Stimulated activated CD4-positive, alpha-beta T cell treated with anti-CD3 and anti-CD28 coated beads, Interleukin-12 subunit alpha, Interleukin-12 subunit beta, amount 100 ng/mL, for 24 hours (primary cell): Measurements from ENCODE around the gene CBL.
"Not testable (repeated sequence)": the region's sequence is repeated elsewhere in the genome, so short reads cannot be mapped to it uniquely, and the experiment has no call there.

ENCODE experiments used
- DNase-seq, 2 experiments: peaks; one replicate each; pipeline ENCODE4 v3.0.0-alpha.2; 2020; ENCODE audit warnings: low read depth in 2 of 2

The CBL gene

DNA sequence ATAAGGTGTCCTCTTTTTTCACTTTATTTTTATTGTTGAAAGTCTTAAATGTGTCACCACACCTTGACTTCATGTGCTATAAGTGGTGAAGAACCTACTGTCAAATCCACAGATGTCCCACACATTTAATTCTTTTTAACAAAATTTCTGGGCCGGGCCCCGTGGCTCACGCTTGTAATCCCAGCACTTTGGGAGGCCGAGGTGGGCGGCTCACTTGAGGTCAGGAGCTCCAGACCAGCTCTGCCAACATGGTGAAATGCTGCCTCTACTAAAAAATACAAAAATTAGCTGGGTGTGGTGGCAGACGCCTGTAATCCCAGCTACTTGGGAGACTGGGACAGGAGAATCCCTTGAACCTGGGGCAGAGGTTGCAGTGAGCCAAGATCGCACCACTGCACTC lies 3.0 kb downstream of the CBL start:
- DNase-seq, result no peak

DNA sequence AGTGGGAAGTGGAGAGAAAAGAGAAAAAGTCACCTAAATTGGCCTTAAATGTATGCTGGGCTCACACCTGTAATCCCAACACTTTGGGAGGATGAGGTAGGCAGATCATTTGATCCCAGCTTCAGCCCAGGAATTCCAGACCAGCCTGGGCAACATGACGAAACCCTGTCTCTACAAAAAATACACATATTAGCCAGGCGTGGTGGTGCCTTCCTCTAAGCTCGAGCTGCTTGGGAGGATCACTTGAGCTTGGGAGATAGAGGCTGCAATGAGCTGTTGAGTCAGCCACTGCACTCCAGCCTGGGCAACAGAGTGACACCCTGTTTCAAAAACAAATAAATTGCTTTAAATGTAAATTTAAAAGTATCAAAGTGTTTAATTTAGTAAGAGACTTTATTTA lies 3.9 kb downstream of the CBL start:
- no peak for DNase-seq

DNA sequence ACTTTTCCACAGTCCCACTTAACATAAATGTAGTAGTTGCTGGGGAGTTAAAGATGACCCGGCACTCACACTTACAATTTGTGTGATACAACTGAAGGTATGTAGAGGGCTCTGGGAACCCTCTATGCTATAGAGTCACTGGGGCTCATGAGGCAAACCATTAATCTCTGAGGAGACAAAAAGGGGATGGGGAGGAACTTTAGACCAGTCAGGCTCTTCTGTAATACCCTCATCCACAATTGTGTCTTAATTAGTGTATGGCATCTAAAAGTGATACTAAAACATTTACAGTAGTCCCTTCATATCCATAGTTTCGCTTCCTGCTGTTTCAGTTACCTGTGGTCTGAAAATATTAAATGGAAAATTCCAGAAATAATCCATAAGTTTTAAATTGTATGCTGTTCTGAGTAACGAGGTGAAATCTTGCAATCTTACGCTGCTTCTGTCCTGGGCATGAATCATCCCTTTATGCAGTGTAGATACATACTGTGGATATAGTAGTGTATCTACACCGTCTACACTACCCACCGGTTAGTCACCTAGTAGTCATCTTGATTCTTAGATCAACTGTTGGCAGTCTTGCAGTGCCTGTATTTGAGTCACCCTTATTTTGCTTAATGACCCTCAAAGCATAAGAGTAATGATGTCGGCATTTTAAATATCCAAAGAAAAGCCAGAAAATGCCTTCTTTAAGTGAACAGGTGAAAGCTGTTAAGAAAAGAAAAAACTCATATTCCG lies 12.2 kb downstream of the CBL start:
- DNase-seq, result no peak

DNA sequence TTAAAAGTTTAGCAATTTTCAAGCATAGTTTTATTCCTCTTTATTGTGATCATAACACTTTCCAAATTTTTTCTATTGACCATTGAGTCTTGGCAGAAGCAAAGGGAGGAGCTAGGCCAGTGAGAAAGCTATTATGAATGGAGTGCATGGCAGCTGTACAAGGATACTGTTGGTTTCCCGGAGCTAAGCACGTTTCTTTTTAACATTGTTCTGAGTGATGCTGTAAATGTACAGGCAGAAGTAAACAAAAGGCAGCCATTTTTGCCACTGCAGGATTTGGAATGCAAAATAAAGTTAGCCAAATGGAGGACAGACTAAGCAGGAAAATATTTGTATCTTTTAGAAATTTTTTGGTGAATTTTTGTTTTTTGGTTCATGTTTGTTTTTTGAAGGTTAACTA lies 16.2 kb downstream of the CBL start:
- DNase-seq, result no peak

DNA sequence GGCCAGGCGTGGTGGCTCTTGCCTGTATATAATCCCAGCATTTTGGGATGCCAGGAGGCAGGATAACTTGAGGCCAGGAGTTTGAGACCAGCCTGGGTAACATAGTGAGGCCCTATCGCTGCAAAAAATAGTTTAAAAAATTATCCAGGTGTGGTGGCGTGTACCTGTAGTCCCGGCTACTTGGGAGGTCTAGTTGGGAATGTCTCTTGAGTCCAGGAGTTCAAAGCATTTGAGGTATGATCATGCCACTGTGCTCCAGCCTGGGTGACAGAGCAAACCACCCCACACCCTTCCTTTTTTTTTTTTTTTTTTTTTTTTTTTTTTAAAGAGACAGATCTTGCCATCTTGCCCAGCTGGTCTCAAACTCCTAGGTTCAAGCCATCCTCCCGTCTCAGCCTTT lies 16.8 kb downstream of the CBL start:
- no peak for DNase-seq

DNA sequence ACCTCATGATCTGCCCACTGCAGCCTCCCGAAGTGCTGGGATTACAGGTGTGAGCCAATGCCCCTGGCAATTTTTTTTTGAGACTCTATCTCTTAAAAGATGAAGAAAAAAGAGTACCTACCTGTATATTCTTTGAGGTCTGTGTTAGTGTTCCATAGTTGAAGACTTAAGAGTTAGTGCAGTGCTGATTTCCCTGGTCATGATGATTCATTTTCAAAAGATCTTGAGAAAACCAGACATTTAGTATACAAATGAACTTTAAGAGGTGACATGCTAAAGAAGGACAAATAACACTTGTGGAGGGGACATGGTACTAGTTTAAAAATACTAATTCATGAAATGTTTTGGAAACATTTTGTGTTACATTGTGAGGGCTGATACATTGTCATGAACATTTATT lies 17.7 kb downstream of the CBL start:
- no peak for DNase-seq

DNA sequence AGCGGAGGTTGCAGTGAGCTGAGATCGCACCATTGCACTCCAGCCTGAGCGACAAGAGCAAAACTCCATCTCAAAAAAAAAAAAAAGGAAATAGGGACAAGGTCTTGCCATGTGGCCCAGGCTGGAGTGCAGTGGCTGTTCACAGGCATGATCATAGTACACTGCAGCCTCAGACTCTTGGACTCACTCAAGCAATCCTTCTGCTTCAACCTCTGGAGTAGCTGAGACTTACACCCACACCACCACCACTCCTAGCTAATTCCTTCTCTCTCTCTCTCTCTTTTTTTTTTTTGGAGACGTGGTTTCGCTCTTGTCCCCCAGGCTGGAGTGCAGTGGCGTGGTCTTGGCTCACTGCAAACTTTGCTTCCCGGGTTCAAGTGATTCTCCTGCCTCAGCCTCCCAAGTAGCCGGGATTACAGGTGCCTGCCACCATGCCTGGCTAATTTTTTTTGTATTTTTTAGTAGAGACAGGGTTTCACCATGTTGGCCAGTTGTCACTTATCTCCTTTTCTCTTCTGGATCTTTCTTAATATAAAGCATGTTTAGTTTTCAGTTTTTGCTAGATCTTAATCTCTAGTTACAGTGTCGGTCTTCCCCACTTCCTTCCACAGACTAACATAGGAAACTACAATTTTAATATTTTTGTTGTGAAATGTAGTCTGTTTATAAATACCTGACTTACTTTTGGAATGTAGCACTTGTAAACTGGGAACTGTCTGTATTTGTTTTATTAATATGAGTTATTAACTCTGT lies 22.6 kb downstream of the CBL start:
- not testable (repeated sequence) for DNase-seq

DNA sequence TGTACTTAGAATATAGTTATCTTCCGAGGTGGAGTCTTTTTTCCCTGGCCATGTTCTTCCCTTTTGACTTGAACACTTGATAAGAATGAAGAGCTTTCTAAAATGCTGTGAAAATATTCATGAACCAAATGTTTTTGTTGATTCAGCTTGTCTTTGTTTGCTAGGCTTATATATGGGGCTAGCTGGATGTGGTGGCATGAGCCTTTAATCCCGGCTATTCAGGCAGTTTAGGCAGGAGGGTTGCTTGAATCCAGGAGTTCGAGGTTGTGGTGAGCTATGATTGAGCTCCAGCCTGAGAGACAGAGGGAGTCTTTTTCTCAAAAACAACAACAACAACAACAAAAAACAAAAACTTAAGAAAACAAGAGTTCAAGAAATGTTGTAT lies 23.1 kb downstream of the CBL start:
- no peak for DNase-seq

DNA sequence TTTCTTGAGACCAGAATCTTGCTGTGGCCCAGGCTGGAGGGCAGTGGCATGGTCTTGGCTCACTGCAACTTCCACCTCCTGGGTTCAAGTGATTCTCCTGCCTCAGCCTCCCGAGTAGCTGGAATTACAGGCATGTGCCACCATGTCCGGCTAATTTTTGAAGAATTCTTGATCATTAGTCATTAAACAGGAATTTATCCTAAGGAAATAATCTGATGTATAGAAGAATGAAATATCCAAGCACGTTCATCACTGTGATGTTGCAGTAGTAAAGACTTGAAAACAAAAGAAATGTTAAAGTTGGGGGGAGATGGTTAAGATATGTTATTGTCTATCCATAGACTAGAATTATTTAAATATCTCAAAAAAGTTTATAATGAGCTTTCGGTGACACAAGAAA lies 23.6 kb downstream of the CBL start:
- DNase-seq, result no peak

DNA sequence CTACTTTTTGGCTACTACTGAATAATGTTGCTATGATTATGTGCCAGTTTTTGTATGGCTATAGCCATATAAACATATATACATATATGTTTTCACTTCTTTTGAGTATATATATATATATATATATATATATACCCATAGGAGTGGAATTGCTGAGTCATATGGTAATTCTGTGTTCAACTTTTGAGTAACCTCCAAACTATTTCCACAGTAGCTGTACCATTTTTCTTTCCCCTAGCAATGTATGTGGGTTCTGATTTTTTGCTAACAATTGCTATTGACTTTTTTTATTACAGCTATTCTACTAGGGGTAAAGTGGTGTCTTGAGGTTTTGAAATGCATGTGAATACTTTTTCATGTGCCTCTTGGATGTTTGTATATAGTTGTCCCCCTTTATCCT lies 30.4 kb downstream of the CBL start:
- DNase-seq, result no peak

DNA sequence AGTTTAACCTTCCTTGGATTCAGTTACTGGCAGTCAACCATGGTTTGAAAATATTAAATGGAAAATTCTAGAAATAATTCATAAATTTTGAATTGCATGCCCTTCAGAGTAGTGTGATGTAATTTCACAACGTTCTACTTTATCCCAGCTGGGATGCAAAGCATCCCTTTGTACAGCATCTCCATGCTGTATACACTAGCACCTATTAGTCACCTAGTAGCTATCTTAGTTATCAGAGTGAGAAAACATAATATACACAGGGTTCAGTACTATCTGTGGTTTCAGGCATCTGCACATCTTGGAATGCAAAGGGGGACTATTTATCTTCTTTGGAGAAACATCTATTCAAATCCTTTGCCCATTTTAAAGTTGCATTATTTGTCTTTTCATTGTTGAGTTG lies 30.8 kb downstream of the CBL start:
- DNase-seq, result no peak

DNA sequence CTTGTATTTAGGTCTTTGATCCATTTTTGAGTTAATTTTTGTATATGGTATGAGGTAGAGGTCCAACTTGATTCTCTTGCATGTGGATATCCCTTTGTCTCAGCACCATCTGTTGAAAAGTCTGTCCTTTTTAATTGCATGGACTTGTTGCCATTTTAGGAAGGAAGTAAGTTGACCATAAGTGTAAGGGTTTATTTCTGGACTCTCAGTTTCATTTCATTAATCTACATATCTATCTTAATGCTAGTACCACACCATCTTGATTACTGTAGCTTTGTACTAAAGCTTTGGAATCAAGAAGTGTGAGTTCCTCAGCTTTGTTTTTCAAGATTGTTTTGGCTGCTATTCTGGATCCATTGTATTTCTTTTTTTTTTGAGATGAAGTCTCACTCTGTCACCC lies 31.4 kb downstream of the CBL start:
- DNase-seq, result no peak

DNA sequence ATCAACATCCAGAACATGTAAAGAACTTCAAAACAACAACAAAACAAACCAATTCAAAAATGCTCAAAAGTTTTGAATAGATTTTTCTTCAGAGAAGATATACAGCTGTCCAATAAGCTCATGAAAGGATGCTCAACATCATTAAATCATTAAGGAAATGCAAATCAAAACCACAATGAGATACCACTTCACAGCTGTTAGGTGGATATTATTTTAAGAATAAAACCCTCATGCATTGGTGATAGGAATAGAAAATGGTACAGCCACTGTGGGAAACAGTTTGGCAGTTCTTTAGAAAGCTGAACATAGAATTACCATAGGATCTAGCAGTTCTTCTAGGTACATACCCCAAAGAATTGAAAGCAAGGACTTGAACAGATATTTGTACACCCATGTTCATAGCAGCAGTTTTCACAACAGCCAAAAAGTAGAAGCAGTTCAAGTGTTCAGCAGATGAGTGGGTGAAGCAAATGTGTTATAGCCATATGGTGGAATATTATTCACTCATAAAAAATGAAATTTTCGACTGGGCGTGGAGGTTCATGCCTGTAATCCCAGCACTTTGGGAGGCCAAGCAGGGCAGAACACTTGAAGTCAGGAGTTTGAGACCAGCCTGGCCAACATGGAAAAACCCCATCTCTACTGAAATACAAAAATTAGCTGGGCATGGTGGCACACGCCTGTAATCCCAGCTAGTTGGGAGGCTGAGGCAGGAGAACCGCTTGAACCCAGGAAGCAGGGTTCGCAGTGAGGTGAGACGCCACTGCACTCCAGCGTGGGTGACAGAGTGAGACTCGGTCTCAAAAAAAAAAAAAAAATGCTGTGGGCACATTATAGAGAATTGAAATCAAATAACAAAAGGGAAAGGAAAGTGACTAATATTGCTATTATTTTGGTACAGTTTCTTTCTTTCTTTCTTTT lies 42.9 kb downstream of the CBL start:
- no peak for DNase-seq

DNA sequence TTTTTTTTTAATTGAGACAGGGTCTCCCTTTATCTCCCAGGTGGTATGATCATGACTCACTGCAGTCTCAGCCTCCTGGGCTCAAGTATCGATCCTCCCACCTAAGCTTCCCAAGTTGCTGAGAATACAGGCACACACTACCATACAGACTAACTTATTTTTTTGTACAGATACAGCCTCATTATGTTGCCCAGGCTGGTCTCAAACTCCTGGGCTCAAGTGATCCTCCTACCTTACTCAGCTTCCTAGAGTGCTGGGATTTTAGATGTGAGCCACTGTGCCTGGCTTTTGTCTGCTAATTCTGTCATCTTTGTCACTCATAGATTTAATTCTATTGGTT lies 43.5 kb downstream of the CBL start:
- DNase-seq, result no peak

DNA sequence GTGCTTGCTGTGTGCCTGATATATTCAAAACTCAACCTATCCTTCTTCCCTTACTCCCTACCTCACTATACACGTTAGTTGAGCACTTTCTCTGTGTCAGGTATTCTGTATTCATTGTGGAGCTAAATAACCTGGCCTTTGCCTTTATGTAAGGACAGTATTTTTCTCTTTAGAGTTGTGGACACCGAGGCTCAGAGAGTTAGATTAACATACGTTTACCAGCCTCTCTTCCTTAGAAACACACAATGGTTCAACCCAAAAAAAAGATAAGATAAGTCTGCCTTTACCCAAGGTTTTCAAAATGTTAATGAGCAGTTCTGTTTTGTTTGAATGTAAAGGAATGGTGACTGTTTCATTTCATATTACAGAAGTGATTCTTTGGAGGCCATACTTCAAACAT lies 45.0 kb downstream of the CBL start:
- DNase-seq, result no peak

DNA sequence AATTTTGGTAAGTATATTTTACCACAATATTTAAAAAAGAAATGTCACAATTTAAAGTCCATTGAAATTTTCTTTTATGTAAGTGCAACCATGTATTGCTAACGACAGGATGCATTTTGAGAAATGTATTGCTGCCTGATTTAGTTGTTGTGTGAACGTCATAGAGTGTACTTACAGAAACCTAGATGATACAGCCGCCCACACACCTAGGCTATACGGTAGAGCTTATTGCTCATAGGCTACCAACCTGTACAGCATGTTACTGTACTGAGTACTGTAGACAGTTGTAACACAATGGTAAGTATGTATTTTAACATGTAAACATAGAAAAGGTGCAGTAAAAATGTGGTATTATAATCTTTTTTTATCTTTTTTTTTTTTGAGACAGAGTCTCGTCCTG lies 48.1 kb downstream of the CBL start:
- peak in 1 of 2 experiments; percentile 43 for DNase-seq

DNA sequence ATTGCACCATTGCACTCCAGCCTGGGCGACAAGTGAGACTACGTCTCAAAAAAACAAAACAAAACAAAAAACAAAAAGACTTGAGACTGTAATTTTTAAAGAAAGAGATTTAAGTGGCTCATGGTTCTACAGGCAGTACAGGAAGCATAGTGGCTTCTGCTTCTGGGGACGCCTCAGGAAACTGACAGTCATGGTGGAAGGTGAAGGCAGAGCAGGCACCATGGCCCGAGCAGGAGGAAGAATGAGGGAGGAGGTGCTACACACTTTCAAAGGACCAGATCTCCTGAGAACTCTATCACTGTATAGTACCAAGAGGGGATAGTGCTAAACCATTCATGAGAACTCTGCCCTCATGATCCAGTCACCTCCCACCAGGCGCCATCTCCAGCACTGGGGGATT lies 52.0 kb downstream of the CBL start:
- DNase-seq, result no peak

DNA sequence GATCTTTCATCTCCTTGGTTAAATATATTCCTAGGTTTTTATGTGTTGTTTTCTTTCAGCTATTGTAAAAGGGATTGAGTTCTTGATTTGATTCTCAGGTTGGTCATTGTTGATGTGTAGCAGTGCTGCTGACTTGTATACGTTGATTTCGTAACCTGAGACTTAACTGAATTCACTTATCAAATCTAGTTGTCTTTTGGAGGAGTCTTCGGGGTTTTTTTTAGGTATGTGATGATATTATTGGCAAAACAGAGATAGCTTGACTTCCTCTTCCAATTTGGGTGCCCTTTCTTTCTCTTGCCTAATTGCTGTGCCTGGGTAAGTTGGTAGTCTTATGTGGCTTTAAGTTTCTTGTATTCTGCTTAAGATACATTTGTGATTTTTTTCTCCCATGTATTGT lies 52.8 kb downstream of the CBL start:
- DNase-seq, result no peak

DNA sequence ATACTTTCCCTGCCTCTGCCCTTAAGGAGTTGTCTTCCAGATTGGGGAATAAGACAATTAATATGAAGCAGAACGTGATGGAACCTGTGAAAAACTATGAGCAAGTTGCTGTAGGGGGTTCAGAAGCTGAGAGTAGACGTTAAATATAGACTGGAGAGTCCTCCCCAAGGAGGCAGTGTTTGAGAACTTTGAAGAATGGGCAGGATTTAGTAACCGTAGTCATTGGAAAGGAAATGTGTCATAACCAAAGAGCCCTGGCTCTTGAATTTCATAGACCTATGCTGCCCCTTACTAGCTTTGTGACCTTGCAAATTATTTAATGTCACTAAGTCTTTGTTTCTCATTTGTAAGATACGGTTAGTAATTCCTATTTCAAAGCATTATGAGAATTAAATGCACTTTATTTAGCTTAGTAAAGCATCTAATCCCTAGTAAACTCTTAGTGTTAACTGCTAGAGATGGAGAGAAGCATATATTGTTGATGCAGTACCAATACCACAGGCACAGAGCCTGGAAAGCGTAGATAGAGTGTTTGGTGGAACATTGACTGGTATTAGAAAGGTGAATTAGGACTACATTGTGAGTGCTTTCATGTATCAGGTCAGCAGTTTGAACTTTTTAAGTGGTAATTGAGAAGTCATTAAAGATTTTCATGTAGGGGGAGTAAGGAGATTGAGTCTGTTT lies 56.7 kb downstream of the CBL start:
- DNase-seq, result no peak

DNA sequence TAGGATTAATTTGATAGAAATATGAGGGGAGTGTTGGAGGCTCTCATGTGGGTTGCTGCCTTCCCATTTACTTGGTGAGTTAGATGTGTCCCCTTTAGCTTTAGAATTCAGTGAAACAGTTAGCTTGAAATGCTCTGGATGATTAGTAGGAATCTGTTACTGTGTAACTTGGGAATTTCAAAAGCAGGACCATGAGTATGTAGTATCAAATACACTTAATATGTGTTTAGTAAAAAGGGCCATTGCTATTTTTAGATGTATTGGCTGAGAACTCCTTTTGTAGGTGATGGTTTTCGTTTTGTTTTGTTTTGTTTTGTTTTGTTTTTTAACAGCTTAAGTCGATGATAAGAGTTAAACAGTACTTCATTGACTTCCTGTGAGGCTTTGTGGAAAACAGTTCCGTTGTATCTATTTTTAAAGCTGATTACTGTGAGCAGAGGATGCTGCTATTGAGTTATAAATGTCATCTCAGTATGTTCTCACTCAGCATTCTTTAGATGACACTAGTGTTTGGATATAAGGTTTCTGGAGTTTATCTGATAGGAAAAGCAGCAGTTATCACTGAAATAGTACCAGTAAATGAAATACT lies 57.3 kb downstream of the CBL start:
- no peak for DNase-seq

DNA sequence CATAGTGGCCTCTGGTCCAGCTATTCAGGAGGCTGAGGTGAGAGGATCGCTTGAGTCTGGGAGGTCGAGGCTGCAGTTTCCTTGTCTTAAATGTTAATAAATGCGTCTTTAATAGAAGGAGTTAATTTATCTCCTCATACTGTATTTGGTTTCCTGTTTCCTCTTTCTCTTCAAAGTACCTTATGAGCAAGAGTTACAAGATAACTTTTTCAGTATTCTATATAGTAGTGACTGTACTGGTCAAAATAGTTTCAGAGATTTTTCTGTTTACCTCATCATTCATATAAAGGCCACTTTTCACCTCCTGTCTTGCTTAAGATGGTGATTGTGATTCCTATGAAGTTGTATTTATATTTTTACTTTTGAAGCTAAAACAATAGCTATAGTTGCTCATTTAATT lies 59.9 kb downstream of the CBL start:
- DNase-seq, result no peak
